Right renal pelvis (tissue), 4 donors: ENCODE measurements around the gene SNX15. TPM values are rescaled to one million over a fixed set of nuclear protein-coding genes. Genes with fewer than 3 reads are reported as not detected.
A peak's percentile ranks its signal among the peaks of the same experiment; 100 is the strongest.
"Not testable (repeated sequence)": the region's sequence is repeated elsewhere in the genome, so short reads cannot be mapped to it uniquely, and the experiment has no call there.

ENCODE experiments used
- DNase-seq, 4 donors: peaks; one replicate each; pipeline ENCODE4 v3.0.0-alpha.2; 2013; ENCODE audit warnings: low read depth in 4 of 4, low spot score in 3 of 4, missing footprints in 1 of 4
- polyA plus RNA-seq, 4 donors: library from polyadenylated mRNA; unstranded; fragments of 120-200 nt; gene quantifications; one replicate each; pipeline ENCODE4 v1.2.1, GENCODE V29; 2013; ENCODE audit not compliant: insufficient read length in 4 of 4

The SNX15 gene
- polyA plus RNA-seq, 4 donors, result 31.1 to 33.5 (median 31.9) TPM

DNA sequence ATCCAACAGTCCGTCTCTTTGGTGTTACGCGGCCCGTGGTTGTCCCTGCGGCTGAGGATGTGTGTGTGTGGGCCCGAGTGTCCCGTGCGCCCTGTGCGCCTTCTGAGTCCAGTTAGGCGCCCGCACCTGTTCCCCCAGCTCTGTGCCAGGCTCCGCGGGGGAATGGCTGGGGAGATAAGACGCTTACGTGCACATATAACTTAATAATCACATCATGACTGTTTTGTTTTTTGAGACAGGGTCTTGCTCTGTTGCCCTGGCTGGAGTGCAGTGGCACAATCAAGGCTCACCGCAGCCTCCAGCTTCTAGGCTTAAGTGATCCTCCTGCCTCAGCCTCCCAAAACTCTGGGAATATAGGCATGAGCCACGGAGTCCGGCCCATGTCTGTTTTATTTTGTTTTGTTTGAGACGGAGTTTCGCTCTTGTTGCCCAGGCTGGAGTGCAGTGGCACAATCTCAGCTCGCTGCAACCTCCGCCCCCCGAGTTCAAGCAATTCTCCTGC, 12.5 kb upstream of the SNX15 start:
- DNase-seq, result no peak

DNA sequence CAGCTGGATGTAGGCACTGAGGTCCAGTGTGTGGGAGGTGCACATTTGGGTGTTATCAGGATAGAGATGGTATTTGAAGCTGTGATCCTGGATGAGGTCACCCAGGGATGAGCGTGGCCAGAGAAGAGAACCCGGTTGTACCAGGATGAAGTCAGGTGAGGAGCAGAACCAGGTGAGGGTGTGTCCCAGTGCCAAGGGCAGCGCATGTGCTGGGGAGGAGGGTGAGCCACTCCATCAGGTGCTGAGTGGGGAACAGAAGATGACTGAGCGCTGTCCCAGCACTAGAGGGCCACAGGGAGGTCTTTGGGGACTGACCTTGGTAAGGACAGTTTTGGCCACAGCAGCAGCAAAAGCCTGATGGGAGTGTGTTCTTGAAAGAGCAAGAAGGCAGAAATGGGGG, 10.5 kb upstream of the SNX15 start:
- no peak for DNase-seq

GRCh38 chr11:65017937-65018336, 9.3 kb upstream of the SNX15 start:
- no peak for DNase-seq

GRCh38 chr11:65019824-65020223, 7.4 kb upstream of the SNX15 start:
- no peak for DNase-seq

DNA sequence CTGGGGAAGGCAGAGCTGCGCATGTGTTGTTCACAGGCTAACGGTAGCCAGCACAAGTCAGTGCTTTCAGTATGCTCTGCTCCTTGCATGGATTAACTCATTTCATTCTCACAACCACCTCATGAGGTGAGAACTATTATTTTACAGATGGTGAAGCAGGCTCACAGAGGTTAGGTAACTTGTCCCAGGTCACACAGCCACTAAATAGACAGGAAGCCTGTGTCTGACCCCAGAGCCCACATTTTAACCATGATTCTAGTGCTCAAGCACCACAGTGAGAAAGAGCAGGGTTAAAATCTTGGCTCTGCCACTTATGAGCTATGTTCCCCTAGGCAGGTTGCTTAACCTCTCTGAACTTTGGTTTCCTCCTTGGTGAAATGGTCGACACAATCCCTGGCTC, 6.2 kb upstream of the SNX15 start:
- no peak for DNase-seq

GRCh38 chr11:65021509-65021908, 5.7 kb upstream of the SNX15 start:
- no peak for DNase-seq

- DNase-seq, result not testable (repeated sequence)
These were observed 3.7 kb upstream of the SNX15 start for GRCh38 chr11:65023502-65023901.

- DNase-seq, result no peak
These were observed 429 bp upstream of the SNX15 start for GRCh38 chr11:65026810-65027209.

DNA sequence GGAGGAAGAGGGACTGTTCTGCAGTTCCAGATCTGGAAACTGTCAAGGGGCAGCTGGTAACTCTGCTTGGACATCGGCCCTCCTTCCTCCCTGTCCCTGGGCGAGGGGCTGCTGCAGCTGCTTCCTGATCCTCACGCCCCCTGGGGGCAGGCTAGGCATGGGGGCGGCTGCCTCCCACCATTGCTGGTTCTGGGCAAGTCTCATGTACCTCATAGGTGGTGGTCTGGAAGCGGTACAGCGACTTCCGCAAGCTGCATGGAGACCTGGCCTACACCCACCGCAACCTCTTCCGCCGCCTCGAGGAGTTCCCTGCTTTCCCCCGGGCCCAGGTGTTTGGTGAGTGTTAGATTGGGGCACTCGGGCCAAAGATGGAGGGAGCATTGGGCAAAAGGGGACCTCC, 5.0 kb downstream of the SNX15 start:
- no peak for DNase-seq

DNA sequence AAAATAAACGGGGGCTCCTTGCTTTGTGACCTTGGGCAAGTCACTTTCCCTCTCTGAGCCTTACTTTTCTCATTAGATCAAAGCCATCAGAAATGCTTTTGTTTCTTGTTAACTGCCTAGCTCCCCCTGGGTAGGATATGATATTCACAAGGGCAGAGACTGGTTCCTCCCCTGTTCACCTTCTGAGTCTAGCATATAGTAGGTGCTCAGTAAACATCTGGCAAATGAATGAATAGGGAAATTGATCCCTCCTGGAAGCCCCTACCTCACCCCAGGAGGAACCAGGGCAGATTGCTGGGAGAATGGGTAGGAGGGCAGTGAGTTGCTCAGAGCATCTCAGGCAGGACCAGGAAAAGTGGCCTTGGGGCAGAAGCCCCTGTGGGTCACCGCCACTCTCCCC, 7.2 kb downstream of the SNX15 start:
- DNase-seq, result no peak

DNA sequence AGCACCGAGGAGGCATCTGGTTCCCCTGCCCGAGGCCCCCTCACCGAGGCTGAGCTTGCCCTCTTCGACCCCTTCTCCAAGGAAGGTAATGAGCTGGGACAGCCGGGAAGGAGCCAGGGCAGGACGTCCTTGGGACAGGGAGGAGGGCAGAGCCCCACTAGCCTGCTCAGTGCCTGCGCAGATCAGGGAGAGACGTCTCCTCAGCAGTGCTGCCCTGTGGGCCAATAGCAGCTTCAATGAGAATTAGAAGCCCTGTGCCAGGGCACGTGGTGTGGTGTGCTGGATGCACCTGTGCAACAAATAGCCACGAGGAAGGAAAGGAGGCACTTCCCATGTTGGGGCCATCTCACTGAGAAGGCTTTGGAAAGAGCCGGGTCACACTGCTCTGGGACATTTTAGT, 8.3 kb downstream of the SNX15 start:
- no peak for DNase-seq

GRCh38 chr11:65036931-65037330, 9.7 kb downstream of the SNX15 start:
- no peak for DNase-seq

DNA sequence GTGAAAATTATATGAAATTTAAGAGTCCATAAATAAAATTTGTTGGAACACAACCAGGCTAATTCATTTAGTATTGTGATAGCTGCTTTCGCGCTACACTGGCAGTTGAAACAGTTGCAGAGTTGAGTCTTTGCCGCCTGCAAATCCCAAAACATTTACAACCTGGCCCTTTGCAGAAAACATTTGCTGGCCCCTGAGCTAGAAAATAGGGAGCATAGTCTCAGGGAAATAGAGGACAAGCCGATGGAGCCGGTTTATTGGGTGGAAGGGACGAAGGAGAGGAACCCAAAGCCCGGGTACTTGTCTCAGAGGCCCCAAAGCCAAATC, 13.2 kb downstream of the SNX15 start:
- DNase-seq, result no peak

DNA sequence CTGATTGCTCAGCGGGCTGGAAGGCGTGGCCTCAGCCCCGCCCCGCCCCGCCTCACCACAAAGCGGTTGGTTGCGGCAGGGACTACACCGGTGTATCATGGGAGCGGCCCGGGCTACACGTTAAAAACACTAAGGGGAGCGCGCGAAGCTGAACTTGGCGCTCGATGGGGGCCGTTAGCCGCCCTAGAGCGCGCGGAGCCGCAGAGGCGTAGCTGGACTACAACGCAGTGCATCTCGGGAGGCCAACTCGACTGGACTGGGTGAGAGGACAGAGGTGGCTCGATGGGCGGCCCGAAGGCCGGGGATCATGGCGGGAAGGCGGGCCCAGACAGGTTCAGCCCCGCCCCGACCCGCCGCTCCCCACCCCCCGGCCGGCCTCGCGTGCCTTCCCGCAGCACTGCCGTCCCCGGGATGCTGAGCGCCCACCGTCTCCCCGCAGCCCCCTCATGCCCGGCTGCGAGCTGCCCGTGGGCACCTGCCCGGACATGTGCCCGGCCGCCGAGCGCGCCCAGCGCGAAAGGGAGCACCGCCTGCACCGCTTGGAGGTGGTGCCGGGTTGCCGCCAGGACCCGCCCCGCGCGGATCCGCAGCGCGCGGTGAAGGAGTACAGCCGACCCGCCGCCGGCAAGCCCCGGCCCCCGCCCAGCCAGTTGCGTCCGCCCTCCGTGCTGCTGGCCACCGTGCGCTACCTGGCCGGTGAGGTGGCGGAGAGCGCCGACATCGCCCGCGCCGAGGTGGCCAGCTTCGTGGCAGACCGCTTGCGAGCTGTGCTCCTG, 13.8 kb downstream of the SNX15 start, which contains the start of gene SAC3D1:
Gene SAC3D1, plus strand, starts transcription at position 364 of the 776 bp plus-strand sequence. Its CDS starts 83 bp downstream, at position 447.
- DNase-seq, result peak; percentile 79 to 87 (median 82)

GRCh38 chr11:65042891-65043290, 15.7 kb downstream of the SNX15 start:
- no peak for DNase-seq

- no peak for DNase-seq
These were observed 16.8 kb downstream of the SNX15 start for GRCh38 chr11:65043881-65044501.

- DNase-seq, result no peak
These were observed 17.8 kb downstream of the SNX15 start for GRCh38 chr11:65045061-65045460.

DNA sequence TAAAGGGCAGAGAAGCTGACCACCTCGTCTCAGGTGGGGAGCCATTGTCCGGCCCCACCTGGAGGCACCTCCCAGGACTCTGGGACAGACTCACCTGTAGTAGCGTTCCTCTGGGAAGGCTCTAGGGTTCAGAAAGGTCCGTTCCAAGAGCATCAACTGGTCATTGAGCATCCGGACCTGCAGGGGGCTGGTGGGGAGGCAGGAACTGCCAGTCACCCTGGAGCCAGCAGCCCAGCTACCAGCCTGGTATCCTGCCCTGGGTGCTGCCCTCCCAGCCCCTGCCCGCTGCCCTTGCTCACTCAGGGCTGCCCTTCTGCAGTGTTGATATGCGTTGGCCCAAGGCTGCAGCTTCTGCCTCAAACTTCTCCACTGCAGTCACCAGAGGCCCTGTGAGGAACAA, 18.5 kb downstream of the SNX15 start:
- DNase-seq, result no peak

DNA sequence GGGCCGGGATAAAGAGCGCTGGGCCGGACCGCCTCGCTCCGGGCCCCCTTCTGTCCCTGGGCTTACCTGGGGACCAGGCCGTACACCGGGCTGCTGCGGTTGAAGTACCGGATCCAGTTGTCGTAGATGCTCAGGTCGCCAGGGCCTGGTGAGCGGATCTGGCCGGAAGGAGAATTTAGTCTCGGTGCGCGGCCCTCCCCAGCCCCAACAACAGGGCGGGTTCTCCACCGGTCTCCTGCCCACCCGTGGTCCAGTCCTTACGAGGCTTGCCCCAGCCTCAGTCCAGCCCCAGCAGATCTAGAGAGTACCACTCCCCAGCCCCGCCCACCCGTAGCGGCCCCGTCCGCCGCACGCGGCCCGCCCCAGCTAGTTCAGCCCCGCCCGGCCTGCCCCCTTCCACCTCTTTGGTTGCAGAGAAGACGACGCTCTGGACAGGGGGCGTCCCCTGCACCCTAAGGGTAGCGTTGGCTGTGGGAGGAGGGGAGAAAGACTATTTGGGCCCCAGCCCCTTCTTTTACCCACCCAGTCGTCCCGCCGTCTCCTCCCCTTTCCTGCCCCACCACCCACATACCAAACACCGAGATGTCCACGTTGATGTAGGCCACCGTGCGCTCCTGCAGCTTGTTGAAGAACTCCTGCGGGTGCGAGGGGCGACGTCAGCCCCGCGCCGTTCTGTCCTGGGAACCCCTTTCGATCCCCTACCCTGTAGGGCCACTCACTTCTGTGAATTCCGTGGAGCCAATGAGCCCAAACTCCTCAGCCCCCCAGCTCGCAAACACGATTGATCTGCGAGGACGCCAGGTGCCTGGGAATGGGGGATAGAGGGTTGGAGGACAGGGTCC, 20.6 kb downstream of the SNX15 start:
- DNase-seq, result no peak

DNA sequence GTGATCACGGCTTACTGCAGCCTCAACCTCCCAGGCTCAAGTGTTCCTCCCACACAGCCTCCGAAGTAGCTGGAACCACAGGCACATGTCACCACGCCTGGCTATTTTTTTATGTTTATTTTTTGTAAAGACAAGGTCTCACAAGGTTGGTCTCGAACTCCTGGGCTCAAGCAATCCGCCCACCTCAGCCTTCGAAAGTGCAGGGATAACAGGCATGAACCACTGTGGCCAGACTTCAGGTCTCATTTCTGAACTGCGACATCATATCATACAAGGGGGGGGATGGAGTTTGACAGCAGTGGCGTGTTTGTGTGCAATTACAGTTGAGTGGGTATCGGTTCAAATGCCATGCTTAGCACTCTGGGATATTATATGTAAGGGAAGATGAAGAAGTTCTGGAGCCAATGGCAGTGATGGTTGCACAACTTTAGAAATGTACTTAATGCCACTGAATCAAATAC, 24.2 kb downstream of the SNX15 start:
- DNase-seq, result no peak

DNA sequence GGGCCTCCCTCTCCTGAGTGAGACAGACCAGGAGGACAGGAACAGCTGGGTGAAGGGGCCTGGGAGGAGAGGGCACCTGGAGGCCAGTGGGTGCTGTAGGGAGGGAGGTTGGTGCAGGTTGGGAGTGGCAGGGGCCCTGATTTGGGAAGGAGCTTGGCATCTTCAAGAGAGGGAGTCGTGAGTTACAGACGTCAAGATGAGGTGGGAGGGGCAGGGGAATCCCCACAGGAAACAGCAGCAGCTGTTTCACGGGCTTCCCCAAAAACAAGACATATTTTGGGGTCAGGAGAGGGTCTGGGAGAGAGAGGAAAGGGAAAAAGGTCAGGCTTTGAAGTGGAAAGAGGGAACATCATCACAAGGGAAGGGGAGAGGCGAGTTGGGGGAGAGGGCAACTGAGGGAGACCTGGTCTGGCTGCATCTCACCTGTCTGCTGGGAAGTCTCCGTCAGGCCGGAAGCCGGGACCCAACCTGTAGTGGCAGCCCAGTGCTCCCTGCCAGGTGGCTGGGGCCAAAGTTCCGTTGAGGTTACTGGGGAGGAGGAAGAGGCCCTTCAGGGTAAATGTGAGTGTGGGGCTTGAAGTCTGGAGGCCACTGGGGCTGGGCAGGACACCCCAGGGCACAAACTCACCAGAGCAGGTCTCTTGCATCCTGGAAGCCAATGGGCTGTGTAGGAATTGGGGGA, 26.7 kb downstream of the SNX15 start:
- no peak for DNase-seq
